C1 segment of cervical spinal cord (tissue), 14 donors: ENCODE data around the gene ZC3H15.
A peak's percentile ranks its signal among the peaks of the same experiment; 100 is the strongest.
"Not testable (repeated sequence)": the region's sequence is repeated elsewhere in the genome, so short reads cannot be mapped to it uniquely, and the experiment has no call there.

Source experiments
- DNase-seq, 14 donors: peaks; one replicate each; lab custom pipeline; 2025; lab: John Stamatoyannopoulos, UW

Gene ZC3H15

DNA sequence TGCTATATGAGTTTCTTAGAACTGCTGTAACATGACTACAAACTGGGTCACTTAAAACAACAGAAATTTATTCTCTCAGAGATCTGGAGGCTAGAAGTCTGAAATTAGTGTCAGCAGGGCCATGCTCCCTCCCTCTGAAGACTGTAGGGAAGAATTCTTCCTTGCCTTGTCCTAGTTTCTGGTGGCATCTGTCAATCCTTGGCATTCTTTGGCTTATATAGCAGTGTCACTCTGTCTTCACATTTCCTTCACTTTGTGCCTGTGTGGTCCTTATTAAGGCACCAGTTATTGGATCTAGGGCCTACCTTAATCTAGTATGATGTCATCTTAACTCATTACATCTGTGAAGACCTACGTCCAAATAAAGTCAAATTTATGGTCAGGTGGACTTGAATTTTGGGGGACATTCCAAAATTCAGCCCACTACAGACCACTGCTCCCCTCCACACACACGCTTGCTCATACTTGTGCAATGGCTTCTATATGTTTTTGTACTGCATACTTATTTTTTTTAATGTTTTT is 7.6 kb downstream of the ZC3H15 start:
- DNase-seq, result no peak

DNA sequence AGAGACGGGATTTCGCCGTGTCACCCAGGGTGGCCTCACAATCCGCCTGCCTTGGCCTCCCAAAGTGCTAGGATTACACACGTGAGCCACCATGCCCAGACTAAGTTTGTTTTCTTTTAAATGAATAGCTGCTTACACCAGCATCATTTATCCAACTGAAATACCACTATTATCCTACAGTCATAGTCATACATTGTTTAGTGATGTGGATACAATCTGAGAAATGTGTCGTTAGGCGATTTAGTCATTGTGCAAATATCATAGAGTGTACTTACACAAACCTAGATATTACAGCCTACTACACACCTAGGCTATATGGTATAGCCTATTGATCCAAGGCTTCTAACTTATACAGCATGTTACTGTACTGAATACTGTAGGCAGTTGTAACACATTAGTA is 10.3 kb downstream of the ZC3H15 start:
- DNase-seq, result no peak

DNA sequence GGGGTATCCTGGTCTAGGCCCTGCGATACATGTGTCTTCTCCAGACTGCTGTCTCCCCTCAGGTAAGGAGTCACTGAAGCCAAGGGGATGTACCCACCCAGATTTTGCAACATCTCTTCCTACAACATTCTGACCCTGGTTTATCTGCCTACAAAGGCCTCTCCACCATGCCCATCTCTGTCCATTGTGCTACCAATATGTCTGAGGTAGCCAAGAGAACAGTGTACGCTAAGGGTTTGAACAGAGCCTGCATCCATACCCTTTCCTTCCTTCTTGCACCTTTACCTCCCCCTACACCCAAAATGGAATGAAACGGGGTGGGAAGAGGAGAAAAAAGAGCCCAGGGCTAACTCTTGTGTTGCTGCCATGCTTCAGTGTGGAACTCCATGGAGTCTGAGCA is 11.9 kb downstream of the ZC3H15 start:
- no peak for DNase-seq

DNA sequence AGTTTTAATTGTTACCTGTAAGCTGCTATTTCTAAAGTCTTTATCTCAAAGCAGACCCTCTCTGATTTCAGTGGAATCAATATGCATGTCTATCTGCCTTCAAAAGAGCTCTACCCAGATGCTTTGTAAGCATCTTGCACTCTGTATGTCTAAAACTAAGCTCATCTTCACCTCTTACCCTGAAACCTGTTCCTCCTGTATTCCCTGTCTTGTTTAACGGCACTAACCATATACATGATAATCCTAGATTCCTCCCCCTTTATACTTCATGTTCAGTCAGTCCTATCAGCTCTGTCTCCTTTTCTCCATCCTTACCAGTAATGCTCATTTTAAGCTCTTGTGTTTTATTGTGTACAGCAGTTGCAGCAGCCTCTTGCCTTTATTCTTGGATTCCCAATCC is 12.8 kb downstream of the ZC3H15 start:
- no peak for DNase-seq

DNA sequence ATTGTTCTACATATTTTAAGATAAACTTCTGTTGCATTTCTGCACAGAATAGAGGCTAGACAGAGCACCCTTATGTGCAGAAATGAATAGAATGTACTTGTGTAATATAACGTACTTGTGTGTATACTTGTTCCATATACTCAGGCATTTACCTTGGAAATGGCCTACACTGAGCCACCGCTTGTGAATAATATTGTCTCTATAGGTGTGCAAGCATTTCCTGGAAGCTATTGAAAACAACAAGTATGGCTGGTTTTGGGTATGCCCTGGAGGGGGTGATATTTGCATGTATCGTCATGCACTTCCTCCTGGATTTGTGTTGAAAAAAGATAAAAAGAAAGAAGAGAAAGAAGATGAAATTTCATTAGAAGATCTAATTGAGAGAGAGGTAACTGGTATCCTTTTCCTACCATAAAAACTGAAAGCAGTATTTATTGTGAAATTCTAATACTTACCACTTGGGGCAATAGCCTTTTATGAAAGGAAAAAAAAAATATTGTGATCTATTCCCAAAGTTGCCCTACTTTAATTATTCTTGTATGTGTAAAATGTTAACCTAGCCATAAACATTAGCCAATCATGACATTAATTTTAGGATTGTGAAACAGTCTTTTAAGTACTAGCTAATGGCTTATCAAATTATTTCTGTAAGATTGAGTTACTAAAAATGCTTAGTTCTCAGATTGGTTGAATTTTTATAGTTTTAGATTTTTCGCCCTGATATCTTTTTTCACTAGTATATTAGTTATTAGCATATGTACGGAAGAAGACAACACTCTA is 18.0 kb downstream of the ZC3H15 start:
- no peak for DNase-seq

DNA sequence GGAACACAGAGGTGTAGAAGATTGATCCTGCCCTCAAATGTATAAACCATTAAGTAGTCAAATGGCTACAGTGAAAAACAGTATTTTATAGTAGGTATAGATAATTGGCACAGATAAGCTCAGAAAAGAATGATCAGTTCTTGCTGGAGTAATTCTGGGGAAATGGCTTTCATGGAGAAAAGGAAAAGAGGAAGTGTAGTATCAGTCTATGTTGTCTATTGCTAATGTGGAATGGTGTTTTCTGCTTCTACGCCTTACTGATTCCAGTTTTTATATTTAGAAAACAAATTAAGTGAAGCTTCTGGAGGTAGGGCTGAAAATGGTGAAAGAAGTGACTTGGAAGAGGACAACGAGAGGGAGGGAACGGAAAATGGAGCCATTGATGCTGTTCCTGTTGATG is 22.2 kb downstream of the ZC3H15 start:
- no peak for DNase-seq

DNA sequence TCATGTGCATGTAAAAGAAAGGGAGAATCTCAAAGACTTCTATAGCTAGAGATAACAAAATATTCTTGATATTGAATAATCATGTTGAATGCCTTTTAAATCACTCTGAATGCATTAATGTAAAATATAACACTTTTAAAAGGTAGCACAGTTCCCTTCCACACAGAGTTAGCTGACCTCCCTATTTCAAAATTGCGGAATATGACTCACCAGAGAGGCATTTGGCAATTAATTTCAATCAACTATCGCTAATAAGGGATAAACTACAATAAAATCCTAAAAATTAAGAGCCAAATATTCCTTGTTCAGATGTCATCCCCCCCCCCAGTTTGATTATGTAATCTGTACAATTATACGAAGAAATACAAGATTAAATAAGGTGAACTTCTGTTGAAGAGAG is 29.3 kb downstream of the ZC3H15 start:
- DNase-seq, result no peak

DNA sequence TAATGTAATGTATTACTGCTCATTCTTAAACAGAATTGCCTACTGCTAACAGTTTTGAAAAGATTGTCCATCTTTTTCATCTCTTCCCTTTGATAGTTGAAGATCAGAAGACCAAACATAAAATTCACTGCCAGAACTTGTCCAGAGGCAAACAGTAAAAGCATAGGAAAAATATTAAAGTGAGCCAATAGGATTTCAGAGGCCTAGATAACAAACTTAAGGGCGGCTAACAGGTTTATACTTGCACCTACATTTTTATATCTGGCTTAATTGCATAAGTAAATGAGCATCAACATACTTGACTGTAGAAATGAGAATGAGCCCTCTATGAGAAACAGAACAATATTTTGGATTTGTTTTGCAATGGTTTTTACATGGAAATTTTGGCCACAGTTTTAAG is 30.3 kb downstream of the ZC3H15 start:
- DNase-seq, result no peak

DNA sequence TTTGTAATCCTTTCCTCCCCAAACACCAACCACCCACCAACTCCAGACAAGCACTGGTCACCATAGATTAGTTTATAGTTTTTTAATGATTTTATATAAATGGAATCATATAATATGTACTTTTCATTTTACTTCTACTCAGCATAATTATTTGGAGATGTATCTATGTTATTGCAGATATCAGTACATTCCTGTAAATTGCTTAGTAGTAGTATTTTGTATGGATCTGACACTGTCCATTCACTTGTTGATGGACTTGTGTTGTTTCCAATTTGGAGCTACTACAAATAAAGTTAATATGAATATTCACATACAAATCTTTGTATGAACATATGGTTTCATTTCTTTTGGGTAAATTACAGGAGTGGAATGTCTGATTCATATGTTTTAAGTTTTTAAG is 31.0 kb downstream of the ZC3H15 start:
- DNase-seq, result no peak

DNA sequence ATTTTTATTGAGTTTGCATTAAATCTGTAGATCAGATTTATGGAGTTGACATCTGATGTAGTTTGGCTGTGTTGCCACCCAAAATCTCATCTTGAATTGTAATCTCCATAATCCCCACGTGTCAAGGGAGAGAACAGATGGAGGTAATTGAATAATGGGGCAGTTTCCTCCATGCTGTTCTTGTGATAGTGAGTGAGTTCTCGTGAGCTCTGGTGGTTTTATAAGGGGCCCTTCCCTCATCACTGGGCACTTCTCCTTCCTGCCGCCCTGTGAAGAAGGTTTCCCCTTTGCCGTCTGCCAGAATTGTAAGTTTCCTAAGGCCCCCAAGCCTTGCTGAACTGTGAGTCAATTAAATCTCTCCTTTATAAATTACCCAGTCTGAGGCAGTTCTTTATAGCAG is 32.2 kb downstream of the ZC3H15 start:
- no peak for DNase-seq

DNA sequence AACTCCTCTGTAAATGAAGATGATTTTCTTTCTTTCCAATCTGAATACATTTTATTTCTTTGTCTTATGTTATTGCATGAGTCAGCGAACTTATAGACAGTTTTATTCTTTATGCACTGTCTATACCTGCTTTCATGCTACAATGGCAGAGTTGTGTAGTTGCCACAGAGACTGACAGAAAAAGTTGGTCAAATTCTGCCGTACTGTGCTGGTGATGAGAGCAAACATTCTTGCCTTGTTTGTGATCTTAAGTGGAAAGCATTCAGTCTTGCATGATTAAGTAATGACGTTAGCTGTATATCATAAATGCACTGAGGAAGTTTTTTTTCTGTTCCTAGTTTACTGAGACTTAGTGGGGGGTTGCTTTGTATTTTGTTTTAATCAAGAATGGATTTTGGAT is 32.9 kb downstream of the ZC3H15 start:
- DNase-seq, result no peak

DNA sequence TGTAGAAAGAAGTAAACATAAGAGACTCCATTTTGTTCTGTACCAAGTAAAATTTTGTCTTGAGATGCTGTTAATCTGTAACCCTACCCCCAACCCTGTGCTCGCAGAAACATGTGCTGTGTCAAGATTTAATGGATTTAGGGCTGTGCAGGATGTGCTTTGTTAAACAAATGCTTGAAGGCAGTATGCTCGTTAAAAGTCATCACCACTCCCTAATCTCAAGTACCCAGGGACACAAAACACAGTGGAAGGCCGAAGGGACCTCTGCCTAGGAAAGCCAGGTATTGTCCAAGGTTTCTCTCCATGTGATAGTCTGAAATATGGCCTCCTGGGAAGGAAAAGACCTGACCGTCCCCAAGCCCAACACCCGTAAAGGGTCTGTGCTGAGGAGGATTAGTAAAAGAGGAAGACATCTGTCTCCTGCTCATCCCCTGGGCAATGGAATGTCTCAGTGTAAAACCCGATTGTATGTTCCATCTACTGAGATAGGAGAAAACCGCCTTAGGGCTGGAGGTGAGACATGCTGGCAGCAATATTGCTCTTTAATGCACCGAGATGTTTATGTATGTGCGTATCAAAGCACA is 35.6 kb downstream of the ZC3H15 start:
- DNase-seq, result not testable (repeated sequence)

DNA sequence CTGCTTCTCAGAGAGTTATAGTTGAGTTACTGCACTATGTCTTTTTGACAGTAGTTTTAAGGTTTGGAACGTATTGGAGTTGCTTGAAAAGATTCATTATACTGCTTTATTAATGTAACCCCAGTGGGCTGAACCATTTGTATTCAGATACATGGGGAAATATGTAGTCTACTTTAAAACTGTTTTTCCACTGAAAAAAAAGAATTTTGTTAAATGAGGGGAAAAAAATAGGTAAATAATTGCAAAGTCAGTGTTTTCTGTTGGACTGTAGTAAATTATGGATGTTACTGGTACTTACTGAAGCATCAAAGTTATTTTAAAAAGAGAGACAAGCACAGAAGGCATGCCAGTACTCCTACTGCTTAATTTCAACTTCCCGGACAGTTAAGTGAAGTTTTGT is 36.4 kb downstream of the ZC3H15 start:
- no peak for DNase-seq

DNA sequence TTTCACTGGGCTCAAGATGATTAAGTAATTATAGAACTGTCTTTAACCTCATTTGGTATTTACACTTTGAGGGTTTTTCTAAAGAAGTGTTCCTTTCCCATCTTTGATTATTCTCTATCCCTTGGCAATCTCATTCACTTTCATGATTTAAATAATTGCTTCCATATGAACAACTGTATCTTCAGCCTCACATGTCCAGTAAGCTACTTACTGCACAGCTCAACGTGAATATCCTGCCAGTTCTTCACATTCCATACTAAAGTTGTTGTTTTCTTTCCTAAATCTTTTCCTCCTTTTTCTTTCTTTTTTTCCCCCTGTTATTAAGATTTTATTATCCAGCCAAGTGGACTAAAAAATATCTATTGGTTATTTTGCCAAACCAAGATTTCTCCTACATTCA is 37.7 kb downstream of the ZC3H15 start:
- DNase-seq, result no peak

DNA sequence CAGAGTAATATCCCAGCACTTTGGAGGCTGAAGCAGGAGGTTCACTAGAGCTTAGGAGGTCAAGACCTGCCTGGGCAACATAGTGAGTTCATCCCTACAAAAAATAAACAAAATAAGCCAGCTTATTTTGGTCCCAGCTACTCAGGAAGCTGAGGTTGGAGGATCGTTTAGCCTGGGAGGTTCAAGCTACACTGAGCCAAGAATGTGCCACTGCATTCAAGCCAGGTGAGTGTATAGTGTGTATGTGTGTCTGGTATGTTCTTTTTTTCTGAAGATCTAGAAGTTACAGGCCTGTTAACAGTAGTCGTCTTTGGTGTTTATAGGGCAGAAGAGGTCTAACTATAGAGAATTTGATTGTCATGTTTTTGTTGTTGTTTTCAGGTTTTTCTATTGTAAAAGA is 40.2 kb downstream of the ZC3H15 start:
- DNase-seq, result no peak

DNA sequence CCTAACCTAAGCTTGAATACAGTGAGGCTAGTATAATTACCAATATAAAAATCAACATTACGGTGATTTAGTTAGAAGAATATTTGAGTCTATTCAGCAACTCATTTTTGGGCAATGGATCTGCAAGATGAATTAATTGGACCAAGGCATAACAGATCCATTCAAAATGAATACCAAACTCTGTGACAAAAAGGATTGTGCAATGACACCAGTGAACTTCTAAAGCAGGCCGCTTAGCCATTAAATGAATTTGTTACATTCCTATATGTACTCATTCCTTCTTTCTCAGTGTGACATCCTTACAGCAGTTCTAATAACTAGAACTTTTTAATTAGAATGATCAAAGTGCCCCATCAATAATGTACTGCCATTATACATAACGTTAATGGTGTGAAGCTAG is 44.3 kb downstream of the ZC3H15 start:
- DNase-seq, result no peak

DNA sequence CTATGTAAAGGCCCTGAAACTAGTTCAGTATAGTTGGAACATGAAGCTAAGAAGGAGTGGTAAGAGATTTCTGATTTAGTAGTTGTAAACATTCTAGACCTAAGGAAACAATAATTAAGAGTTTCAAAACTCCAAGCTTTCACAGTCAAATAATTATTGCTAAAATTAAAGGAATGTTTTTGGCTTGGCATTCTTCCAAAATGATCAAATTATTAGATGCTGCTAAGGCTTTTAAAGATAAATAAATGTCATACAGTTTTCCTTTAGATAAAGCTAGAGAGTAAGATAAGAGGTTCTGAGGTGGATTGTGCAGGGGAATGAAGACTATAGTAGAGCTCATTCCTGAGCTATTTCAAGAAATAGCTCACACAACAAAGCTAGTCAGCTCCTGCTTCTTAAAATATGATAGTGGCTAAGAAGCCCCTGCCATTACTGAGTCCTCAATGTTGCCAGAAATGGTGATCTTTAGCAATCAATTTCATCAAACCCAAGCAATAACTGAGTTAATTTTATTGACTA is 45.3 kb downstream of the ZC3H15 start:
- no peak for DNase-seq

DNA sequence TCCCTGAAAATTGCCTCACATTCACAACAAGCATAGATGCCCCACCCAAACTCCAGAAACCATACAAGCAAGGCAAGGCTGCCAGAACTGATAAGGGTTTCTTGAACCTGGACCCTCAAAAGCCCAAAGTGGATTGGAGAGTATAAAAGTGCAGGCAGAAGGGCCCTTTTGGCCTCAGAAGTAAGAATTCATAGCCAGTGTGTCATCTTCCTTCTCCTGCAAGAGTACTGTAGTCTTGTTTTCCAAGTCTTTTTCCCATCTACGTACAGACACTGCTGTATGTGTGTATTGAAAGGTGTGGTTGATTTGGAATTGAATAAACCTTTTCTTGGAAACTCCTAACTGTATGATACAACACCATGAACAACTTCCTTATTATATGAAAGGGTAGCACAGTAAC is 46.8 kb downstream of the ZC3H15 start:
- no peak for DNase-seq

DNA sequence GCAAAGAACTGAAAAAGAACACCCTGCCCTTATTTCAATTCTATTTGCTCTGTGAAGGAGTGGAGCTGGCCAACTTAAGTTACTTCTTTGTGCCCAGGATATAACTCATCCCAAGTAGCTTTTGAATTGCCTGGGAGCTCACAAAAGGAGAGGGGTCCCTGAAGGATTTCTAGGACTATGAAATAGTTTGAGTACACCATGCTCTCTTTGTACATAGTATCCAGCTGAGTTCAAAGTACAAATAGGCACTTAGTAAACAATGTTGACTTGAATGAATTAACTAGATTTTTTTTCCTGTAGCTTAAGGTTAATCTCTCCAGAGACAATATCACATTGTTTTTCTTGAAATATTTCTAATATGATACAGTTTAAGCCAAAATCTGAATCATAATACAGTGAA is 47.7 kb downstream of the ZC3H15 start:
- peak in 1 of 14 donors; percentile 2 for DNase-seq

DNA sequence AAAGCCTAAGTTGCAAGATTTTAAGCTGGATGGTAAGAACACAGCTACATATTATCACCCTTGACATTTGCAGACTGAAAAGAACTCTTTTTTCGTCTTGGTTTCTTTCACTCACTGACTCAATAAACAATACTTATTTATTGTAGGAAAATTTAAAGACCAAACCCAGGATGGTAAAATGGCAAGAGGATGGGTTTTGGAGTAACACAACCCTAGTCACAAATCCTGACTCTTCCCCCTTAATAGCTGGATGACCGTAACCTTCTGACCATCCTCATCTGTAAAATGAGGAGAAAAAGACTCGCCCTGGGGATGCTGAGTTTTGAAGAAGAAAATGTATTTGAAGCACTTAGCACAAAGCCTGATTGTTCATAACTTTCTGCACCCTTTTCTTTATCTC is 48.3 kb downstream of the ZC3H15 start:
- no peak for DNase-seq

DNA sequence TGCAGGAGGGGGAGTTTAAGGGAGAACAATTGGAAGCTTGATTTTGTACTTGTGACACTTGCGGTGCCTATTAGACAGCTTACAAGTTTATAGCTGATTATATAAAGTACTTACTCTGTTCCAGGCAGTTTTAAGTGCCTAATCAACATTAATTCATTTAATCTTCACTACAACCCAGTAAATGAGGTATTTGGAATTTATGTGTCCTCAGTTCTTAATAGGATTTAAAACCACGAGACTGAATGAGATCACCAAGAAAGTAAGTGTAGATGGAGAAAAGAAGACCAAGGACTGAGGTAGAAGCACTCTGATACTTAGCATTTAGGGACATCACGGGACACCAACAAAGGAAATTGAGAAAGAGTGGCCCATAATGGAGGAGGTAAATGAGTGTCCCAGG is 49.8 kb downstream of the ZC3H15 start:
- no peak for DNase-seq

DNA sequence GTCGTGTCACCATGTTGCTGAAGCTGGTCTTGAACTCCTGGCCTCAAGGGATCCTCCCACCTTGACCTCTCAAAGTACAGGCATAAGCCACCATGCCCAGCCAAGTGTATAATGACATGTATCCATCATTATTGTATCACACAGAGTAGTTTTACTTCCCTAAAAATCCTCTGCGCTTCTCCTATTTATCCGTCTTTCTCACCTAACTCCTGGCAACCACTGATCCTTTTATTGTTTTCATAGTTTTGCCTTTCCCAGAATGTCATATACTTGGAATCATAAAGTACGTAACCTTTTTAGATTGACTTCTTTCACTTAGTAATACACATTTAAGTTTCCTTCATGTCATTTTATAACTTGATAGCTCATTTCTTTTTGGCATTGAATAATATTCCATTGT is 51.0 kb downstream of the ZC3H15 start:
- no peak for DNase-seq

DNA sequence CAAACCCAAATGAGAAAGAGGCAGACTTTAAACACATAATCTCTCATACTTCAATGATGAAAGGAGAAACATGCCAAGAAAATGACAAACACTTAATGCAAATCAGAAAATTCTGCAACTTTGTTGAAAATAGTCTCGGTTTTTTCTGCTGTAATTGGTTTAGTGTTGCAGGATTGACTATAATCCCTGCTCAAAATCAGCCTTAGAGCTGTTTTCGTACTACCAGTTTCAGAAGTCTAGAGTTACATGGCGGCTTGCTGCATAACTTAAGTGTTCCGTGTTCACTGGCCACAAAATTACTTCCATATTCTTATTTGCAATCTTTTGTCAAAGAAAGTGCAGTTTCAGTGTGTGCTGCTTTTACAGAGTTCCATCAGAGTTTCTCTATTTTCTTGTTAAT is 54.9 kb downstream of the ZC3H15 start:
- no peak for DNase-seq
